Measurements from ENCODE around the gene FOCAD. TPM values are rescaled to one million over a fixed set of nuclear protein-coding genes. Genes with fewer than 3 reads are reported as not detected.

The FOCAD gene
- total RNA-seq, 1 donor from 2014 or later, result 38.4 TPM

DNA sequence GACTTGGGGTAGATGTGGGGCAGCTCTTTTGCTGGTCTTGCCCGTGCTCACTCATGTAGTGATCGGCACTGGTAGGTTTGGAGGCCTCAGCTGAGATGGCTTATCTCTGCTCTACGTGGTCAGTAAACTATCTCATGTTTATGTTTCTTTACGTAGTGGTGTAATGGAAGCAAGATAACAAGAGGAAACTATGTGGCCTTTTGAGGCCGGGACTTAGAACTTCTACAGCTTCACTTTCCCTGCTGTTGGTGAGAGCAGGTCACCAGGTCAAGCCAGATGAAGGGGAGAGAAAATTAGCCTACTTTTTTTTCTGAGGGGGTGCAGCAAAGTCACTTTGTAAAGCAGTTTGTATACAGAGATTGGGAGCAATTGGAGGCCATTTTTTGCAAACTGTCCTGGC, 8.5 kb downstream of the FOCAD start:
- peaks cover 4% of the 10 kb centered on the region for H3K36me3 Mint-ChIP-seq (ENCODE audit: unreplicated experiment)
- no peak for DNase-seq (ENCODE audit: extremely low spot score, unreplicated experiment)
- TF ChIP-seq, protein P1, sequence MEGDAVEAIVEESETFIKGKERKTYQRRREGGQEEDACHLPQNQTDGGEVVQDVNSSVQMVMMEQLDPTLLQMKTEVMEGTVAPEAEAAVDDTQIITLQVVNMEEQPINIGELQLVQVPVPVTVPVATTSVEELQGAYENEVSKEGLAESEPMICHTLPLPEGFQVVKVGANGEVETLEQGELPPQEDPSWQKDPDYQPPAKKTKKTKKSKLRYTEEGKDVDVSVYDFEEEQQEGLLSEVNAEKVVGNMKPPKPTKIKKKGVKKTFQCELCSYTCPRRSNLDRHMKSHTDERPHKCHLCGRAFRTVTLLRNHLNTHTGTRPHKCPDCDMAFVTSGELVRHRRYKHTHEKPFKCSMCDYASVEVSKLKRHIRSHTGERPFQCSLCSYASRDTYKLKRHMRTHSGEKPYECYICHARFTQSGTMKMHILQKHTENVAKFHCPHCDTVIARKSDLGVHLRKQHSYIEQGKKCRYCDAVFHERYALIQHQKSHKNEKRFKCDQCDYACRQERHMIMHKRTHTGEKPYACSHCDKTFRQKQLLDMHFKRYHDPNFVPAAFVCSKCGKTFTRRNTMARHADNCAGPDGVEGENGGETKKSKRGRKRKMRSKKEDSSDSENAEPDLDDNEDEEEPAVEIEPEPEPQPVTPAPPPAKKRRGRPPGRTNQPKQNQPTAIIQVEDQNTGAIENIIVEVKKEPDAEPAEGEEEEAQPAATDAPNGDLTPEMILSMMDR (IDR thresholded peaks at IDR 0.05), result no peak
- H3K4me1 Mint-ChIP-seq (ENCODE audit: unreplicated experiment), result no peaks in the 10 kb centered on the region
- no peak overlapping the region for H3K27ac Mint-ChIP-seq (ENCODE audit: unreplicated experiment)
- H3K4me3 Mint-ChIP-seq (ENCODE audit: unreplicated experiment), result no peak overlapping the region
- H3K9me3 Mint-ChIP-seq (ENCODE audit: unreplicated experiment), result no peaks in the 10 kb centered on the region
- no peaks in the 10 kb centered on the region for H3K27me3 Mint-ChIP-seq (ENCODE audit: unreplicated experiment)

DNA sequence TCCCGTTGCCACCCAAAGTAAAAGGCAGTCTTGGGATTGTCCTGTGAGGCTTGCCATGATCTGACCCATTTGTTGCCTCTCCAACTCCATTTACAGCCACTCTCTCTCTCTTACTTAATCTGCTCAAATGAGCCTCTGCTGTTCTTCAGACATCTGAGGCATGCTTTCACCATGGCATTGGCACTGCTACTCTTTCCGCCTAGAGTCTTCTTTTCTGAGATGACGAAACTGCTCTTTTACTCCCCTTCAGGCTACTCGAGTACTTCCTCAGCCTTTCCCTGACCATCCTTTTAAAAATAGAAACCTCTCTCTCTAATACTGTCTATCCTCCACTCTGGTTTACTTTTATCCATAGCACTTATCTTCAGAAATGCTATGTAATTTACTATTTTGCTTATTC, 9.0 kb downstream of the FOCAD start:
- H3K9me3 Mint-ChIP-seq (ENCODE audit: unreplicated experiment), result no peaks in the 10 kb centered on the region
- no peak overlapping the region for H3K27ac Mint-ChIP-seq (ENCODE audit: unreplicated experiment)
- H3K36me3 Mint-ChIP-seq (ENCODE audit: unreplicated experiment), result peaks cover 4% of the 10 kb centered on the region
- TF ChIP-seq, protein P1 (IDR thresholded peaks at IDR 0.05), result no peak
- H3K4me3 Mint-ChIP-seq (ENCODE audit: unreplicated experiment), result no peak overlapping the region
- no peaks in the 10 kb centered on the region for H3K4me1 Mint-ChIP-seq (ENCODE audit: unreplicated experiment)
- DNase-seq (ENCODE audit: extremely low spot score, unreplicated experiment), result no peak
- H3K27me3 Mint-ChIP-seq (ENCODE audit: unreplicated experiment), result no peaks in the 10 kb centered on the region

DNA sequence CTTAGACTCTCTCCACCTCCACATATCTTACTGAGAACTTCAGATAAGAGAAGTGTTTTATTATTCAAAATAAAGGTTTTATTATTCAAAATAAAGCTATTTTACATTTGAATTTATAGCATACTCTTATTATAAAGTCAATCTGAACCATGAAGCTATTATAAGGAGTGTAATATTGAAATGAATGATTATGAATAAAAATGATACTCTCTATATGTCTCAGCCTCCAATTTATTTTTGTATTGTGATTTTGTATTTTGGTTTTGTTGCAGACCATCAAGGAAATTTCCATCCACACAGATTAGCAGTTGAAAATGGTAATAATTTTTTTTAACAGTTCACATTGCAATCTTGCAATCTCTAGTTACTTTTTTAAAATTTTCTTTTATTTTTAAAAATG, 10.2 kb downstream of the FOCAD start:
- TF ChIP-seq, protein P1 (IDR thresholded peaks at IDR 0.05), result no peak
- Mint-ChIP-seq H3K9me3 (ENCODE audit: unreplicated experiment) (no peaks in the 10 kb centered on the region), H3K36me3 (ENCODE audit: unreplicated experiment) (peaks cover 4% of the 10 kb centered on the region), H3K4me3 (ENCODE audit: unreplicated experiment) (no peak overlapping the region), H3K27me3 (ENCODE audit: unreplicated experiment) (no peaks in the 10 kb centered on the region), H3K27ac (ENCODE audit: unreplicated experiment) (no peak overlapping the region), H3K4me1 (ENCODE audit: unreplicated experiment) (no peaks in the 10 kb centered on the region)
- DNase-seq (ENCODE audit: extremely low spot score, unreplicated experiment), result no peak

DNA sequence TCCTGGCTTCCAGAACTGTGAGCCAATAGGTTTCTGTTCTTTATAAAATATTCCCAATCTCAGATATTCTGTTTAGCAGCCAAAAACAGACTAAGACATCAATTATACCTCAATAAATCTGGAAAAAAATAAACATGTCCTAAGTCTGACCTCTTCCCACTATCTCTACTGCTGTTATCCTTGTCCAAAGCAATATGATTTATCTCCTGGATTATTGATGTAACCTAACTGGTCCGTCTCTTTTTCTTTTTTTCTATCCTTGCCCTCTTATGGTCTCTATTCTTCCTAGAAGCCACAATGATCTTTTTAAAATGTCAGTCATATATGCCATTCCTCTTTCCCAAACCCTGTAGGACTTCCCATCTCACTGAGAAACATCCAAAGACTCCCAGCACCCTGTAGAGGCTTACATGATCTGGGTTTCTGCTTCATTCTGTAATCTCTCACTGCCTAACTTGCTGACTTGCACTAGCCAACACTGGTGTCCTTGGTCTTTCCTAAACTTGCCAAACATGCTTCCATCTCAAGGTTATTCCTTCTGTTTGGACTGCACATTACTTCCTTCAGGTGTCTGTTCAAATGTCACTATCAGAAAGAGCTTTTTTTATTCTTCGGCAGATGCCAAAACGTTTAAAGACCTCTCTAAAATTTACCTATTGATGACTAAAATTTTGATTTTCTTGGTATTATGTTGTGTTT, 13.1 kb downstream of the FOCAD start:
- DNase-seq (ENCODE audit: extremely low spot score, unreplicated experiment), result no peak
- Mint-ChIP-seq H3K4me1 (ENCODE audit: unreplicated experiment) (peaks cover 7% of the 10 kb centered on the region), H3K27ac (ENCODE audit: unreplicated experiment) (no peak overlapping the region), H3K9me3 (ENCODE audit: unreplicated experiment) (no peaks in the 10 kb centered on the region), H3K36me3 (ENCODE audit: unreplicated experiment) (peaks cover 4% of the 10 kb centered on the region), H3K27me3 (ENCODE audit: unreplicated experiment) (no peaks in the 10 kb centered on the region), H3K4me3 (ENCODE audit: unreplicated experiment) (no peak overlapping the region)
- TF ChIP-seq, protein P1 (IDR thresholded peaks at IDR 0.05), result no peak

DNA sequence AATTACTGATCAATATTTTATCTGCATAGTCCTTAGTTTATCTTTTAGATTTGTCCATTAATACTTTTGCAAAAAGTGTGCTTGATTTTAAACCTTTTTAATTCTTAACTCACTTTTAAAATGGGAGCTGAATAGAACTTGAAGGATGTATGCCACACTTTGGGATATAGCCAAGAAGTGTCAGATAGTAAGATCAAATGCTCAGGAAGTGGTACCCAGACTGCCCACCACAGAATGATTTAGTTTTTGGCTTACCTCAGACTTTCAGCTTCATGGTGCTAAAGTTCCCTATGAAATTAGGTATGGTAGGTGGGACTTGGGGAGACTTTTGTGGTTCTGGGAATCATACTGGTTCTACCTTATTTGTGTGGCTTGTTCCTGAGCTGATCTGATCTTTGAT, 14.7 kb downstream of the FOCAD start:
- Mint-ChIP-seq H3K4me3 (ENCODE audit: unreplicated experiment) (no peak overlapping the region), H3K9me3 (ENCODE audit: unreplicated experiment) (no peaks in the 10 kb centered on the region), H3K27ac (ENCODE audit: unreplicated experiment) (no peak overlapping the region), H3K4me1 (ENCODE audit: unreplicated experiment) (peaks cover 14% of the 10 kb centered on the region), H3K27me3 (ENCODE audit: unreplicated experiment) (no peaks in the 10 kb centered on the region), H3K36me3 (ENCODE audit: unreplicated experiment) (peaks cover 4% of the 10 kb centered on the region)
- TF ChIP-seq, protein P1 (IDR thresholded peaks at IDR 0.05), result no peak
- DNase-seq (ENCODE audit: extremely low spot score, unreplicated experiment), result no peak

All from osteocyte (in vitro differentiated cells).